Glomerular endothelial cell (primary cell): ENCODE data around the gene FILIP1L. TPM values are rescaled to one million over a fixed set of nuclear protein-coding genes. Genes with fewer than 3 reads are reported as not detected.
"Not testable (repeated sequence)": the region's sequence is repeated elsewhere in the genome, so short reads cannot be mapped to it uniquely, and the experiment has no call there.

Experiments
- DNase-seq: peaks from one replicate; pipeline ENCODE4 v3.0.0-alpha.2; 2011; ENCODE audit warnings: low read depth, low spot score; ENCODE audit errors: extremely low read depth
- total RNA-seq: library from RNA; depleted of rRNA; stranded (reverse); fragments of >200 nt; gene quantifications from 2 replicates; pipeline ENCODE4 v1.2.3, GENCODE V29; 2015

FILIP1L gene
- total RNA-seq, 1 donor from 2014 or later: 70.8 TPM

DNA sequence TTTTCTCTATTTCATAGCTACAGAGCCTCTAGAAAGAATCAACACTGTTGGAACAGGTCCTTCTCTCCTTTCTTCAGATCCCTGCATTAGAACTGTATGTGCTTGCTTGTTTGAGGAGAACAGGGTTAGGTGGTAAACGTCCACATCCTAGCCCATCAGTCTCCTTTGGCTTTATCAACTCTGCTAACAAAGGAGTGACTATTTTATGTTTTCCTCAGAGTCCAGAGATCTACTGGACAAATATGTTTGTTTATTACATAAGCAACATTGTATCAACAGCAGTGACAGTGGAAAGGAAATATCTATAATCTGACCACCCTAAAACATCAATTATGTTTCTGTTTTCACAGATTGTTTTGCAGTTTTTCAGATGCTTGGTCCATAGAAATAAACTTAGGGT is 257.0 kb downstream of the FILIP1L start:
- no peak for DNase-seq

DNA sequence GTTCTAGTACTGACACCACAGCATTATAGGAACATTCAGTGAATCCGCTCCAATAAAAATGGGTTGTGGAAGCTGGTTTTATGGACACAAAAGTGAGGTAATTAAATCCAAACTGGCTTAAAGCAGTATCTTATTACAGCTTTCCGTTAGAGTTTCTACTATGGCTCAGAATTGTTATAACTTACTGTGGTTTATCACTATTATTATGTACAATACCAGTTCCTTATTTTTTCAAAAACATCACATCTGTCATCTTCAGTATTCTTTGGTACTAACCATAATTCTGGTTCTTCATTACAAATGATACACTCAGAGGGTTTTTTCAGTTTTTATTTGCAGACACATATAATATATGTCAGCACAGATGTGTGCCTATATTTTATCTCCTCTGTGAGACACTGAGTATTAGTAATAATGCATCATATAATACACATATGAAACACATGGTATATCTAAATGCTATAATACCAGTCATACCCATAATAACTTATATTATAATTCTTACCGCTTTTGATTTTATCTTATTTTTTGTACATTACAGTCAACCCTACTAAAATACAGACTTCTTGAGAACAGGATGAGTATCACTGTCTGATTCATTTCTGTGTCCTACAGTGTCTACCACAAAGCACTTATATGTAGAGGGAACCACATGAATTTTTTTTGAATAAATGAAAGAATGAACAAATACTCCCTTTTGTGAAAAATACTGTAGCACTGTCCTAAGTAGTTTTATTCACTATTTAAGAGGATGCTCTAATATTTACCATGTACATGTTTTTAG is 257.7 kb downstream of the FILIP1L start:
- DNase-seq: no peak

DNA sequence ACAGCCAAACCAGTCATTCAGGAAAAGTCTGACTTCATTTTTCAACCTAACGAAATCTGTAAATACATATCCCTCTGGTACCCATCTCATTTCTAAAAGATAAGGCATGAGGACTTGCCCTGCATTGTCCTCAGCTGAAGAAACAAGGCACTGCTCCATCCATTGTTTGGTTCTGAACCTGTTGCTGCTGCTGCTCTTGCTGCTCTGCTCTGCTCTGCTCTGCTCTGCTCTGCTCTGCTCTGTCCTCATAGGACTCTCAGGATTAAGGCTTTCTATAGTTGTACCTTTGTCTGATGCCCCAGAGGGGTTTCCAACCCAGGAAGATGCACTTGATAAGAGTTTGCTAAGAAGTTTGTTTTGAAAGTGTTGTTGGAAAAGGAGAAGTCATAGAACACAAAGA is 258.4 kb downstream of the FILIP1L start:
- no peak for DNase-seq

DNA sequence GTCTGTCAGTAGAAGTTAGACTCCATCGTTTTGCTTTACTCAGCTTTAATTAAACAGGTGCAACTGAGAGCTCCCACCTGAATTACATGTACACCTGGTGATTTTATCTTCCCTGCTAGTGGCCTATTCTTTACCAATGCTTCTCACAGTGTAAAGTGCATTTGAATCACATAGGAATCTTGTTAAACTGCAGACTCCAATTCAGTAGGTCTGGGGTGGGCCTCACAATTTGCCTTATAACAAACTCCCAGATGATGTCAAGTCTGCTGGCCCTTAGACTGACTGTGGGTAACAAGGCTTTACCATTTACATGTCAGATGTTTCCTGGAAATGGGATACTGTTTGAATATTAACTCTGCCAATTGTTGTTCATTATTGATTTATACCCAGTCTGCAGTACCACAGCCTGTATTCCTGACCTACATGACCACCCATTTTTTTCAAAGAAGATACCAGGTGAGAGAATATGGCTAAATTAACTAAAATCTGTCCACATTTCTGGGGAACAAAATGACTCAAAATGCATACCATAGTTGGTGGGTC is 259.5 kb downstream of the FILIP1L start:
- no peak for DNase-seq

DNA sequence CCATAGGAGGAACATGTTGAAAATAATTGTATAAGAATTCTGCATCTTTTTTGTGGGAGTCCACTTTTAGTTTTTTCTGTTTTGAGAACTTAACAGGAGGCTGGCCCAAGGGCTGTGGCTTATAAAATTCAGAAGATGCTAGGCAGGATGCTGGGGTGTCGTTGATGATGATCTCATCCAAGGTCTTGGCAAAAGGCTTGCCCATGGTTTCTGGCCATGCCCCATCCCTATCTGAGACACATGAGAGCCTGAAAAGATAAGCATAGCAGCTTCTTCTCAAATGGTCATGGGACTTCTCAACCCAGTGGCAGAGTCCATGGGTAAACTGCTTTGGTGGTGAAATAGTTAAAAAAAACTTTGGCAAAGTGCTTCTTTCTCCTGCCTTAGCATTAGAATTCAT is 261.4 kb downstream of the FILIP1L start:
- DNase-seq: no peak

DNA sequence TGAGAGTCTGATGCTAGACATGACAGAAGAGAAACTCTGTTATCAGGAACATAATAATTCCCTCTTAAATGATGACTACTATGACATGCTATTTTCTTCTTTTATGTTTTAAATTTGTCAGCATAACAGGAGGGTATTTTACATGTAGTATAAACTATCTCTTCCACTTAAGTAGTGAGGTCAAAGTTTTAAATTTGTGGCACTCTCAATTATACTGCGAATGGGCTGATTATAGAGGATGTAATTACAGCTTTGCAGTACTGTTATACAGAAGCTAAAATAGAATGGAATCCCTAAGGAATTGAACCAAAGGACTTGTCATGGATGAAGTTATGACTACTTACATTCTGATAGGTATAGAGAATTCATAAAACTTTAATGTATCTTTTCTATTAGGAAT is 262.3 kb downstream of the FILIP1L start:
- DNase-seq: no peak

DNA sequence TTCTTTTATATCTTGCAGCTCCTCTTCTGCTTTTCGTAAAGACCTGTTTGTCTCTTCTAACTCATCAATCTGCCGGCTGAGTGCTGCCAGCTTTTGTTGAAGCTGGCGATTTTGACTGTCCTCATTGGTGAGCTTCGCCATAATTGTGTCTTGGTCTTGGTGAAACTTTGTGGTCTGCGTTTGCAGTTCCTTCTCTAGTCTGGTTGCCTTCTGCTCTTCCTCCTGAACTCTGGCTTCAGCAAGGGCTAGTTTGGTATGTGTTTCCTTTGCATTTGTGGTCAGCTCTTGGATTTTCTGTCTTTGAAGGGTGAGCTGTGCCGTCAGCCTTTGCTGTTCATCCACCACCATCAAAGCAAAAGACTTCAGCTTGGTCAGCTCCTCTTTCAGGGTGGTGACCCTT is 263.7 kb downstream of the FILIP1L start:
- DNase-seq: no peak

DNA sequence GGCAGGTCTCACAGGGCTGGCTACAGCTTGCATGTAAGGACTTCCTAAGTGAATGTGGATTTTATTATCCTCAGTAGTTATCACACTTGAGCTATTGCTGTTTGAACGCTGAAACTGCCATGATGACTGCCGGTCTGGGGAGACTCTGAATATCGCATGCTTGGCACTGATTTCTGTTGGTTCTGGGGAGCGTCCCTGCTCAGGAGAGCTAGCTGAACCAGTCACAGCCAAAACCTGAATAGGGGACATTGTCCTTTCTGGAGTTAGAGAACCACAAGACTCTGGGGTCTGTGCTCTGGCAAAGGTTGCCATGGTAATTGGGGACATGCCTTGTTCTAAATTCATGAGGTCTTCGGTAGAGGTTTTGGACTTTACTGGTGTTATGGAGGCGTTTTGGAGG is 265.9 kb downstream of the FILIP1L start:
- no peak for DNase-seq

DNA sequence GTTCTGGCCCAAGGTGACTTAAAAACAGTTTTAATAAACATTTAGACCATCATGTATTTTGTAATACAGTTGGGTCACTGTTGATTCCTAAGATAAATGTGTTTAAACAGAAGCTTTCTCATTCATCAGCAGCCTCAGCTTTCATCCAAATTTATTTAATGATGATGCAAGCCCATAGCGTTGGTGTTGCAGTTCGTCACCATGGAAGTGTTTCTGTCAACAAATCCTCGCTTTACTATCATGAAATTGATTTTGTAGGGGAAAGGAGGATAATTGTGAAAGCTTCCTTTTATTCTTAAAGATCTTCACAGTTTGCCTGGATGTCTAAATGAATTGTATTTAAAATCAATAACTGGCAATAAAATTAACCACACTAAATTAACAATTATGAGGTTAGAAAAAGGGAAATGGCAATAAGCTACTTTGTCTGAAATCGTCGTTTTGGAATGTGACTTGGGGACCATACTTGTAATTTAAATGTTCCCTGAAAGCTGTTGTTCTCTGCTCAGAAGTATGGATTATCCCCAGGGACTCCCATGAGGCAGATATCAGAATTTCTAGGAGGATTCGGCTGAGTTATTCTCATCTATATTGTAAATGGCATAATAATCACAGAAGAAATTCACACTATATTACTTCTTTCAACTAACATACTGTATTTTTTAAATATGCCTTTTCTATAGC is 267.7 kb downstream of the FILIP1L start:
- no peak for DNase-seq

DNA sequence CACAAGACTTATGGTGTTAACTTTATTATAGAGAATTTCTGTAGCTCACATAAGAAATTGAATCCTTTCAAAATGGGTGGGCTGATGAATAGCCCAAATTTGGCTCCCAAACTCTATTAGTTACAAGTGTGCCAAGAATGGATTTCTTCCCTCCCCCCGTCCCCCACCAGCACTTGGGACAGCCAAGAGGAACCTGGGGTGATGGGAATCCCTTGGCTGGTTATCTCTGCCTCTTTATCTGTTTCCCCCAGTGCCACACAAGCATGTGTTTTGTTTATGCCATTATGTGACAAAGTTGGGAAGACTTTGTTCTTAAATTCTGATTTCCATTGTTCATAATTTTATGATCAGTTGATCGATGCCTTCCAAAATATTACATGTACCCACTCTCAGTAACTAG is 268.3 kb downstream of the FILIP1L start:
- no peak for DNase-seq

DNA sequence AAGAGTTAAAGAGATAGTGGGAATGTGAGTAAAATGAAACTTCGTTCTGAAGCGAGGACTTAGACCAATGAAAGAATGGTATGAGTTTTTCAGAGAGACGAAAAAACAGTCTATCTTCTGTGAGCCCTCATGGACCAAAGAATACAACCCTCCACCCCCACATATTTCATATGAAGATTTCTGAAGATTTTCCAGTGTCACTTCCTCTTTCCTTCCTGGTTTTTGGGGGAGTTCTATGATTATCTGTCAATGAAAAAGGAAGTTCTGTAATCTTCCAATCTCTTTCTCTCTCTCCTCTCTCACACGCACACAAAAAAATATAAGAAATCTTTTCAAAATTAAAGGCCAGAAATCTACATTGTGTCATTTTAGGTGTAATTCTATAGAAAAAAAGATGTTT is 269.0 kb downstream of the FILIP1L start:
- no peak for DNase-seq

DNA sequence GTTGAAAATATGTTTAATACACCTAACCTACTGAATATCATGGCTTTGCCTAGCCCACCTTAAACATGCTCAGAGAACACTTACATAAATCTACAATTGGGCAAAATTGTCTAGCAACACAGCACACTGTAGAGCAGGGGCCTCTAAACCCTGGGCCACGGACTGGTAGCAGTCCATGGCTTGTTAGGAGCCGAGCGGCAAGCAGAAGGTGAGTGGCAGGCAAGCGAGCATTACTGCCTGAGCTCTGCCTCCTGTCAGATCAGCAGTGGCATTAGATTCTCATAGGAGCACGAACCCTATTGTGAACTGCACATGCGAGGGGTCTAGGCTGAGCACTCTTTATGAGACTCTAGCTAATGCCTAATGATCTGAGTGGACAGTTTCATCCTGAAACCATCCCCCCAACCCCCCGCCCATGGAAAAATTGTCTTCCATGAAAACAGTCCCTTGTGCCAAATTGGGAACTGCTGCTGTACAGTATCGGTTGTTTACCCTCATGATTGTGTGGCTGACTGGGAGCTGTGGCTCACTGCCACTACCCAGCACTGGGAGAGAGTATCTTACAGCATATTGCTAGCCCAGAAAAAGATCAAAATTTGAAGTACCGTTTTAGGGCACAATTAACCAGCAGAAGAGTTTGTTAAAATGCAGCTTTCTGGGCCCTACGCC is 270.6 kb downstream of the FILIP1L start:
- no peak for DNase-seq

DNA sequence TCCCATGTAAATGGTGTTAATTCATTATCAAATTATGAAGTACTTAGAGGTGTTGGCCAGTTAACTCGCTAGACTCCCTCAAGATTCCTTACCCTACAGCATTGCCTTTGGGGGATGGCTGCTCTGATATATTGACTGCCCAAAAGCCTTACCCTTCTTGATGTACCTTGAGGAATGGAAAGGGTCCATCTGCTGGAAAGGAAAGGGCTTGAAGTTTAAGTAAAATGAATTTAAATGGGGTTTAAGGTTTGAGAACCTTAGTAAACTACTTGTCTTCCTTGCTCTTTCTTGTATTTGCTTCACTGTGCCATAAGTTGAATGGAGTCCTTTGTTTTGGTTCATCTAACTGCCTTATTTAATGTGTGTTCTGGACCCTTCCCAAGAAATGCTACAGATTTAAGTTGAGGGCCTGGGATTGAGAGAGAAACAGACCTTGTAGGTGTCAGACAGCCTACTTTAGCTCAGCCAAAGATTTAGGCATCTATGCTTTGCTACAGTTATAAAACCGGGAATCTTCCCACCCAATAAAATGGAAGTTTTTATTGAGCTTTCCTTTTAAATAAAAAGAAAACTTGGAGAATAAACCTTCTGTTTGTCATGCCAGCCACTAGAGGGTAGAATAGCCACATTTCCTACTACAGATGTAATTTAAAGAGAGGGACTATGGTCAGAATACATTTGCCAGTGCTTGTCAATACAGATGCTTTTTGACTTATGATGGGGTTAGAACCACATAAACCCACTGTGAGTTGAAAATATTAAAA is 271.3 kb downstream of the FILIP1L start:
- DNase-seq: no peak

DNA sequence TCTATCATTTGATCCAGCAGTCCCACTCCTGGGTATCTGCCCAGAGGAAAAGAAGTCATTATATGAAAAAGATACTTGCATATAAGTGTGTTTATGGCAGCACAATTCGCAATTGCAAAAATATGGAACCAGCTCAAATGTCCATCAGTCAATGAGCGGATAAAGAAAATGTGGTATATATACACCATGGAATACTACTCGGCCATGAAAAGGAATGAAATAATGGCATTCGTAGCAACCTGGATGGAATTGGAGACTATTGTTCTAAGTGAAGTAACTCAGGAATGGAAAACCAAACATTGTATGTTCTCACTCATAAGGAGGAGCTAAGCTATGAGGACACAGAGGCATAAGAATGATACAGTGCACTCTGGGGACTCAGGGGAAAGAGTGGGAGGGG is 272.4 kb downstream of the FILIP1L start:
- not testable (repeated sequence) for DNase-seq

DNA sequence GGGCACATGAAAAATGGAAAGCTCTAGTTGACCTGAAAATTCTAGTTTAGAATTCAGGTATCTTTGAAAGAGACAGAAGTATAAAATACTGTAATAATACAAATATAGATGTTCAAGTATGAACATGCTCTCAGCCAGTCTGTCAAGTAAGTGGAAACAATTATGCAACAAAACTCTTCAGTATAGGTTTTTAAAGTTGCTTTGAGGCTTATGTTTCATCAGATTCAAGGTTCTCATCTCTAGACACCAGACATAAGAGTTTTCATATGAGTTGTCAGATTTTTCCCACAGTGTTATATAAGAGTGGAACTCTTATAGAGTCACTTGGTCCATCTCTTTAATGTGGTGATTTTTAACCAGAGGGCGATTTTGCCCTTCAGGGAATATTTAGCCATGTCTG is 274.7 kb downstream of the FILIP1L start:
- no peak for DNase-seq

DNA sequence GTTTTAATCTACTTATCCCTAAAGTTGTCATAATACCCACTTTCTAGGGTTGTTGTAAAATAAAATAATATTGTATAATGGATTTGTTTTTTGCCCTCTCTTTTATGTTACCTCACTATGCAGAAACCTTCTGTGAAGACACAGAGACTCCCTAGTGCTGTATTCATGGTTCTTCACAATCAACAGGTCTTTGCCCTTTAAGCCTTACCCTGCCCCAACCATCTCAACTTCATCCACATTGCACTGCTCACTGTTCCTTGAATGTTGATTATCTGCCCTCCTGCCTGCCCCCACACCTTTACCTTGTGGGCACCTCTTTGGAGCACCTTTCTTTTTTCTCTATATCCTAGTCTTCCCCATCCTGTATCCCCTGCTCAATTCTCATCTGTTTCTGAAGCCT is 275.5 kb downstream of the FILIP1L start:
- no peak for DNase-seq

DNA sequence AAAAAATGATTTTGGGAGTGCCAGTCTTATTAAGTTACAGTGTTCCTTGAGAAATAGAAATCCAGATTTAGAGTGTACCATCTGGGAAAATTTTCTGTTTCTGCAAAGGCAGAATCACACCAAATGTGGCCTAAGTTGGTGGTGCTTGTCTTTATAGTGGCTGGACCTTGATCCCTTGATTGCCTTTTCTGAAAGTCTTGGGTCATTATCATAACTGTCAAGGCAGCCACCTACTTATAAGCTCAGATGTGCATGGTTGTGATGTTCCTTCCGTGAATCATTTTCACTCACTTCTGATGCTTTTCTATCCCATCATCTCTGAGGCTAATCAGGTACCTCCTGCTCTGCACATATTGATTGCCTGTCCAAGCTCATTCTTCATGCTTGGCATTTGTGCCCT is 276.6 kb downstream of the FILIP1L start:
- no peak for DNase-seq

DNA sequence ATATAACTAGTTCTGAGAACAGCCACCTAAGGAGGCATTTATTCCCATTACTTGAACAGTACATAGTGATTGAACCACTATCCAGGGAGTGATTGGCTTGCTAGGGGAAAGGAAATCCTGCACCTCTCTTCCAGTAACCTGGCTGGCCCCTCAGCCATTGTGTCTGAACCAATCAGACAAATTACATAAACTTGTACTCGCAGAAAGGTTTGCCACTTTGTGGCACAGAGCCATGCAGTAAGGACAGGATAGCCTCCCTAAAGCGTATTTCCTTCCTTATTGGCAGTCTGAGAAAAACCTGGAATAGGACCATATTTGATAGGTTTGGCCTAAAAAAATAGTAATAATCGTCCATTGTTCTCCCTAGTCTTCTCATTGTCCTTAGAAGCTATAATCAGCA is 277.6 kb downstream of the FILIP1L start:
- DNase-seq: no peak

DNA sequence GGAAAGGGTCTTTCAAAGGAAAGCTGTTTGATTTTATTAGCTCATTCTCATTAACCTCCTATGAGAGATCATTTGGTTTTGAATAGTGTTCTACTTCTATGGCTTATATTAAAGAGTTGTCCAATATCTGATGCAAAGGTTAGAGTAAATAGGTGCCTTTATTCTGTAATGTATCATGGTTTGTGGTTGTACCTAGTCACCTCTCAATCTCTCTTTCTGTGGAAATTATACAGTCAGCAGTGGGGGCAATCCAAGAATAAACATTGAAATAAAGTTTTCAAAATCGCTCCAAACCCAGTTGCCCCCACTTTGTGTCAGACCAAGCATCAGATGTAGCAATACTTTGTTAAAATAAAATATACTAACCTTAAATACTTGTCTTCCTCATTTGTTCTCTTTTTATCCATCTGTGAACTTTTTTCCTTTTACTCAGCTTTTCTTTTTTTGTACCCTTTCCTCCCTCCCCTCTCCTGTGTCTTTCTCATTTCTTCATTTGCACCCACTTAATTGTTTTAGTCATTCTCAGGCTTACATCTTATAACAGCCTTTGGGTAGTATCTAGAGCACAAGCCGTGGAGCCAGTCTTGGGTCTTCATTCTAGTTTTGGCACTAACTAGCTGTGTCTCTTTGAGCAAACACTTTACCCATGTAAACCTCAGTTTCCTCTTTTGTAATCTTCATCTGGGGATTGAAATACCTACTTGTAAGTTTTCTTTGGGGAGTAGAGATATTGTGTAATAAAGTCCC is 279.9 kb downstream of the FILIP1L start:
- DNase-seq: no peak

DNA sequence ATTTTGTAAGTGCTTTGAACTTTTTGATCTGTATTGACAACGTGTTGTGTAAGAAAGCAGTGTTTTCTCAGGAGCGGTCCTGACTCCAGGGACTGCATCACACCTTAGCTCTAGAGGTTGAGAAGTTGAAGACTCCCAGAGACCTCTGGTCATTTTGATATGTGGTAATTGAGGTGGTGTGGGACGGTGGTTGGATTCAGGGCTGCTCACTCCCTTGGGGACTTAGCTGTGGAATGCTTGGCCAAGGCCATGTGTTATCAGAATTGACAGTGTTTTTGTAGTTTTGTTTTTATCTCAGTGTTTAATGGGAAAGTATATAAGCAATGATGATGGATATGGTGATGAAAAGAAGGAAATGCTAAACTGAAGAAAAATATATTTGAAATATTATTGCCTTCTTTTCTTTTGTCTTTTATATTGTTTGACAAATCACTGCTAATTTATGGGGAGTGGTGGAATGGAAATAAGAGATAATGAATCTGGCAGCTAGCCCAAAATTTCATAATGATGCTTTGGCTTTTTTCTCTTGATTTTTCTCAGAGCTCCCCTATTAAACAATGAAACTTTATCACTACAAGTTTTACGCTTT is 280.6 kb downstream of the FILIP1L start:
- DNase-seq: no peak
